PFSK-1 (cell line): Measurements from ENCODE around the gene B3GNT9.

ENCODE experiments used
- FOXP2 ChIP-seq: optimal IDR thresholded peaks from 2 replicates; pipeline ENCODE3; 2011; ENCODE audit warnings: borderline replicate concordance, control low read depth, inconsistent platforms; ENCODE audit not compliant: insufficient read depth; ENCODE audit errors: extremely low read length, extremely low read depth
- POLR2AphosphoS5 ChIP-seq: IDR thresholded peaks from 2 replicates; pipeline ENCODE4 v1.6.1; 2012; ENCODE audit warnings: low read depth, mild to moderate bottlenecking, control low read depth, low read length, moderate library complexity
- REST ChIP-seq, 2 experiments: IDR thresholded peaks; 2 replicates each; pipeline versions ENCODE4 v1.6.1 to v1.8.0; 2011 to 2012; ENCODE audit warnings: low read depth in 2 of 2, low read length in 2 of 2, control low read depth in 1 of 2, inconsistent platforms in 1 of 2, mild to moderate bottlenecking in 1 of 2, moderate library complexity in 1 of 2; ENCODE audit not compliant: insufficient read depth in 1 of 2
- SIN3A ChIP-seq: IDR thresholded peaks from 2 replicates; pipeline ENCODE4 v1.6.1; 2012; ENCODE audit warnings: mild to moderate bottlenecking, low read length, moderate library complexity, borderline replicate concordance; ENCODE audit not compliant: insufficient read depth
- TAF1 ChIP-seq: IDR thresholded peaks from 2 replicates; pipeline ENCODE4 v1.6.1; 2012; ENCODE audit warnings: low read length, control low read depth, borderline replicate concordance; ENCODE audit not compliant: insufficient read depth

Gene B3GNT9

GRCh38 chr16:67186550-67186950 lies 35.8 kb upstream of the B3GNT9 start:
- TF ChIP-seq REST (IDR thresholded peaks at IDR 0.05; ENCODE audit: insufficient read depth in 1 of 2, low read depth in 2 of 2, low read length in 2 of 2) (no peak), FOXP2 (no peak), SIN3A (no peak), TAF1 (no peak), POLR2AphosphoS5 (no peak)

GRCh38 chr16:67185651-67186134 lies 34.9 kb upstream of the B3GNT9 start:
- TF ChIP-seq SIN3A, result no peak
- no peak for TF ChIP-seq REST (IDR thresholded peaks at IDR 0.05; ENCODE audit: insufficient read depth in 1 of 2, low read depth in 2 of 2, low read length in 2 of 2)
- TF ChIP-seq POLR2AphosphoS5, result no peak
- TF ChIP-seq TAF1, result no peak
- TF ChIP-seq FOXP2, result no peak

- TF ChIP-seq TAF1, result no peak
- peak; percentile 98 for TF ChIP-seq SIN3A
- no peak for TF ChIP-seq FOXP2
- TF ChIP-seq POLR2AphosphoS5, result no peak
- TF ChIP-seq REST (IDR thresholded peaks at IDR 0.05; ENCODE audit: insufficient read depth in 1 of 2, low read depth in 2 of 2, low read length in 2 of 2), result peak; percentile 99
Observed at GRCh38 chr16:67184995-67185650, 34.3 kb upstream of the B3GNT9 start.

- TF ChIP-seq SIN3A (no peak), FOXP2 (no peak)
Observed at GRCh38 chr16:67184453-67184994, 33.7 kb upstream of the B3GNT9 start.

- TF ChIP-seq SIN3A (peak; percentile 4; the same call in 1 of the 2 replicates), TAF1 (no peak), POLR2AphosphoS5 (peak; percentile 66; the same call in 1 of the 2 replicates), FOXP2 (no peak), REST (IDR thresholded peaks at IDR 0.05; ENCODE audit: insufficient read depth in 1 of 2, low read depth in 2 of 2, low read length in 2 of 2) (peak in 1 of 2 experiments; percentile 53; a peak in 2 of 4 replicates)
Observed at GRCh38 chr16:67183627-67184452, 33.0 kb upstream of the B3GNT9 start, which contains the start of gene MATCAP1. TSS of gene MATCAP1 (minus strand) at chr16:67183963. CDS start at chr16:67180610, 3,353 bp downstream.
